Small intestine (tissue), 7 donors: ENCODE data around the gene RPGRIP1L. TPM values are rescaled to one million over a fixed set of nuclear protein-coding genes. Genes with fewer than 3 reads are reported as not detected.
"Not testable (repeated sequence)": the region's sequence is repeated elsewhere in the genome, so short reads cannot be mapped to it uniquely, and the experiment has no call there.

Source experiments
- DNase-seq, 2 donors: peaks; one replicate each; pipeline versions ENCODE4 v3.0.0 to v3.0.0-alpha.2; 2013
- FAIRE-seq: peaks from 2 replicates; lab custom pipeline; 2012; peaks lifted over from hg19 to GRCh38; lab: Jason Lieb, UNC
- H3K27ac ChIP-seq, 3 donors: one replicate each; pipeline ENCODE4 v1.5.1; 2013; ENCODE audit warnings: low read length in 2 of 3, mild to moderate bottlenecking in 2 of 3, control low read depth in 1 of 3, inconsistent platforms in 1 of 3, low read depth in 1 of 3, moderate library complexity in 1 of 3
- H3K27me3 ChIP-seq, 3 donors: one replicate each; pipeline ENCODE4 v1.6.1; 2013; ENCODE audit warnings: low read length in 3 of 3, inconsistent platforms in 1 of 3; ENCODE audit not compliant: control insufficient read depth in 3 of 3, insufficient read depth in 3 of 3
- H3K36me3 ChIP-seq, 3 donors: one replicate each; pipeline ENCODE4 v1.6.1; 2013; ENCODE audit warnings: low read length in 3 of 3, inconsistent platforms in 1 of 3, low read depth in 1 of 3, mild to moderate bottlenecking in 1 of 3, moderate library complexity in 1 of 3; ENCODE audit not compliant: control insufficient read depth in 3 of 3, insufficient read depth in 2 of 3
- H3K4me1 ChIP-seq, 3 donors: one replicate each; pipeline ENCODE4 v1.6.1; 2013; ENCODE audit warnings: low read length in 2 of 3, inconsistent platforms in 1 of 3, low read depth in 1 of 3, mild to moderate bottlenecking in 1 of 3, moderate library complexity in 1 of 3; ENCODE audit not compliant: control insufficient read depth in 3 of 3, insufficient read depth in 2 of 3
- H3K4me3 ChIP-seq, 3 donors: one replicate each; pipeline ENCODE4 v1.5.1; 2013; ENCODE audit warnings: low read length in 3 of 3, control low read depth in 1 of 3, inconsistent platforms in 1 of 3, low read depth in 1 of 3, mild to moderate bottlenecking in 1 of 3, moderate library complexity in 1 of 3
- H3K9me3 ChIP-seq, 2 donors: one replicate each; pipeline ENCODE4 v1.6.1; 2013; ENCODE audit warnings: low read depth in 1 of 2, low read length in 1 of 2; ENCODE audit not compliant: control insufficient read depth in 2 of 2, insufficient read depth in 1 of 2
- WGBS, 3 donors: extraction: QIAGEN DNeasy Blood & Tissue Kit; methylation state at CpG; one replicate each; pipeline ENCODE4 v1.1.7; 2013; 5-methylcytosine and 5-hydroxymethylcytosine counted together
- polyA plus RNA-seq, 4 donors: library from polyadenylated mRNA; stranded (reverse) in 3 of 4; unstranded in 1 of 4; fragments of 200-250 nt in 3 of 4; fragments of 120-200 nt in 1 of 4; gene quantifications; one replicate each; pipeline versions ENCODE4 v1.2.1 to v1.2.3, GENCODE V29; 2013
- donor health status: healthy with polysubstance abuse.
- donor health status: control.
- donor health status: control.
- donor health status: Bipolar disorder and iron deficiency.
- donor health status: healthy.

The RPGRIP1L gene
- polyA plus RNA-seq, 4 donors, result under 0.01 to 4.5 (median 1.0) TPM

DNA sequence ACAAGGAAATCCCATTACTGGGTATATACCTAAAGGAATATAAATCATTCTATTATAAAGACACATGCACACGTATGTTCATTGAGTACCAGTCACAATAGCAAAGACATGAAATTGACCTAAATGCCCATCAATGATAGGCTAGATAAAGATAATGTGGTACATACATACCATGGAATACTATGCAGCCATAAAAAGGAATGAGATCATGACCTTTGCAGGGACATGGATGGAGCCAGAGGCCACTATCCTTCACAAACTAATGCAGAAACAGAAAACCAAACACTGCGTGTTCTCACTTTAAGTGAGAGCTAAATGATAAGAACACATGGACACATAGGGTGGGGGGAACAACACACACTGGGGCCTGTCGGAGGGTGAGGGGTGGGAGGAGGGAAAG lies 18.3 kb downstream of the RPGRIP1L start:
- DNase-seq, H3K27ac ChIP-seq, H3K9me3 ChIP-seq, H3K27me3 ChIP-seq, H3K4me3 ChIP-seq, H3K4me1 ChIP-seq, H3K36me3 ChIP-seq, FAIRE-seq: not testable (repeated sequence)
- 96 to 97% (median 96%) methylated on average over 3 of the region's 3 CpGs for WGBS, 3 donors

DNA sequence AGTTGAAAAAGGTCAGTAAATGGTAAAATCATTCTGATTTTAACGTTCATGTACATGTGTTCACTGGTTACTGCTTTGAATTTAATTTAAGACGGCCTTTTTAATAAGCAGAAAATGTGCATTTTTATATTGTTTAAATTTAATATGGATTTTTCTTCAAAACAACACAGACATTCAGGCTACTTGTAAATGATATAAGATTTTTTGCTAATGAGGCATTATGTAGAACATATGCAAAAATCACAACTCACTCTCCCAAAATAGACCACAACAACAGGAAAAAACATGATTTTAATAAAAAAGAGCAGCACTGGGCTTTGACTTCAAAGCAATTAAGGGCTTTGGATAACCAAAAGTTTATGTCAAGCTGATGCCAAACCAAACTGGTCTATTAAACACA lies 22.3 kb downstream of the RPGRIP1L start:
- Histone ChIP-seq H3K27ac (no peak overlapping the region), H3K9me3 (peaks cover 0 to 3% of the 10 kb centered on the region in 2 donors), H3K4me1 (no peaks in the 10 kb centered on the region), H3K36me3 (no peaks in the 10 kb centered on the region), H3K27me3 (no peaks in the 10 kb centered on the region), H3K4me3 (no peak overlapping the region)
- FAIRE-seq (no peak), DNase-seq (no peak)
- WGBS, 3 donors, result 68% methylated on average over 2 of the region's 2 CpGs

DNA sequence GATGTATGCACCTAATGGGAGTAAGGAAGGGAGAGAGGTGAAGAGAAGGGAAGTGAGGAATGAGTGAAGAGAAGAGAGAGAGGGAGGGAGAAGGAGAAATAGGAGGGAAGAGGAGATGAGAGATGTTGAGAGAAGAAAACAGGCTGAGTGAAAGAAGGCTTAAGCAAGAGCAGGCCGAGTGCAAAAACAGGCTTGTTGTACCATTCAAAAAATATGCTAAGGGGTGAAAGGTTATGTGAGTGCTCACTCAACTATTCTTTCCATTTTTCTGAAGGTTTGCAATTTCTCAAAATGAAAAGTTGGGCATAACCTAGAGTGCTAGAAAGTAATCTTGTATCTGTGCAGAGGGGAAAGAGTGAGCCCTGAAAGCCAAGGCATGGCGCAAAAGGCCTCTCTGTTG lies 22.9 kb downstream of the RPGRIP1L start:
- H3K4me3 ChIP-seq, result no peak overlapping the region
- peaks cover 0 to 3% of the 10 kb centered on the region in 2 donors for H3K9me3 ChIP-seq
- H3K27ac ChIP-seq, result no peak overlapping the region
- WGBS, 3 donors, result 90 to 98% (median 91%) methylated on average over 2 of the region's 2 CpGs
- no peak for FAIRE-seq
- H3K36me3 ChIP-seq, result no peaks in the 10 kb centered on the region
- no peaks in the 10 kb centered on the region for H3K27me3 ChIP-seq
- no peaks in the 10 kb centered on the region for H3K4me1 ChIP-seq
- DNase-seq, result no peak

DNA sequence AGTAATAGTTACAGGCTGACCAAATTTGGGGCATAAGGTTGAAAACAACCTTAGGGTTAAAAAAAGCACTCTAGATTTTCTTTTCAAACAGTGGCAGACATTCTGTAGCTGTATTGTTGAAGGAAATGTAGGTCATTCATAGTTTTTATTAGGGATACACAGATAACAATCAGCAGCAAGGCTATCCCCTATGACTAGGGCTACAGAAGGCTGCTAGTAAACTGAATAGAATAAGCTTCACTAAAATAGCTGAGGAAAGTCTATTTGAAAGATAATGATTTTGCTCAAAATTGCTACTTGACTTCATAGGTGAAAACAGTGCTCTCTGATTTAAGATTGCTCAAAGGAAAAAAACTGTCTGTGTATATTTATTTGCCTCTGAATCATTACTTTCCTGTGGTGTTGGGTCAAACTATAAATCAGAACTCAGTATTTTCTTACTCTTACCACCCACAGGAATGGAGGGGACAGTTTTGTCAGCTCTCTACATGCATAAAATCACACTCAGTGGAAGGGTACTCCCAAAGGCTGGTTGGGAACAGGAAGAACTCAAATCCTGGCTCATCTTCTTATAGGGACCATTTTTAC lies 24.8 kb downstream of the RPGRIP1L start:
- Histone ChIP-seq H3K9me3 (no peaks in the 10 kb centered on the region), H3K4me1 (no peaks in the 10 kb centered on the region), H3K27me3 (no peaks in the 10 kb centered on the region), H3K4me3 (no peak overlapping the region), H3K27ac (no peak overlapping the region), H3K36me3 (peaks cover 0 to 2% (median 0%) of the 10 kb centered on the region in 3 donors)
- DNase-seq (no peak), FAIRE-seq (no peak)

GRCh38 chr16:53678155-53678554 lies 25.5 kb downstream of the RPGRIP1L start:
- H3K27ac ChIP-seq, result no peak overlapping the region
- H3K36me3 ChIP-seq, result peaks cover 0 to 2% (median 0%) of the 10 kb centered on the region in 3 donors
- H3K4me1 ChIP-seq, result no peaks in the 10 kb centered on the region
- no peaks in the 10 kb centered on the region for H3K9me3 ChIP-seq
- H3K4me3 ChIP-seq, result no peak overlapping the region
- no peaks in the 10 kb centered on the region for H3K27me3 ChIP-seq
- DNase-seq, result no peak
- WGBS, 3 donors, result 96 to 100% (median 97%) methylated on average over 1 of the region's 1 CpG
- no peak for FAIRE-seq

- Histone ChIP-seq H3K36me3 (peaks cover 0 to 2% (median 0%) of the 10 kb centered on the region in 3 donors), H3K9me3 (no peaks in the 10 kb centered on the region), H3K4me1 (no peaks in the 10 kb centered on the region), H3K27ac (no peak overlapping the region), H3K27me3 (no peaks in the 10 kb centered on the region), H3K4me3 (no peak overlapping the region)
- DNase-seq (no peak), FAIRE-seq (no peak)
- WGBS, 3 donors, result 97 to 99% (median 98%) methylated on average over 4 of the region's 4 CpGs
These were observed 30.5 kb downstream of the RPGRIP1L start for GRCh38 chr16:53673189-53673588.

DNA sequence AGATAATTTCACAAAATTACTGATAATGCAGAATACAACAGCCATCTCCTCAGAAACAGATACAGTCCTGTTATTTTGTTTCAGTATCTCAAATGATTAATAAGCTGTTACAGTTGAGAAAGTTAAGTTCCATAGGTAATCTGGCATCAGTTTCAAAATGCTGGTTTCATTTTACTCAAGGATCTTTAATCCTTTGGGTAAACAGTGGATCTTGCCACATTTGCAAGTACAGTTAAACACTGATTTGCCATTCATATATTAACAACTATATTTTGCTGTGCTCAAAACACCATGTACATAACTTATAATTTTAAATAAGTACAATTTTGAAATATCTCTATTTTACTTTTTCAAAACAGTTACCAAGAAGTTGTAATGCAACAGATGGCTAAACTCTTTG lies 31.2 kb downstream of the RPGRIP1L start:
- no peaks in the 10 kb centered on the region for H3K27me3 ChIP-seq

GRCh38 chr16:53668869-53669268 lies 34.8 kb downstream of the RPGRIP1L start:
- Histone ChIP-seq H3K4me1 (no peaks in the 10 kb centered on the region), H3K36me3 (no peaks in the 10 kb centered on the region), H3K27ac (no peak overlapping the region), H3K9me3 (no peaks in the 10 kb centered on the region), H3K27me3 (no peaks in the 10 kb centered on the region), H3K4me3 (no peak overlapping the region)
- DNase-seq, result no peak
- WGBS, 3 donors, result 82 to 91% (median 88%) methylated on average over 2 of the region's 2 CpGs
- peak; percentile 41 for FAIRE-seq

More for the DNA sequence above, 31.2 kb downstream of the RPGRIP1L start:
- Histone ChIP-seq H3K36me3 (peaks cover 0 to 2% (median 0%) of the 10 kb centered on the region in 3 donors), H3K27ac (no peak overlapping the region), H3K4me1 (no peaks in the 10 kb centered on the region), H3K9me3 (no peaks in the 10 kb centered on the region), H3K4me3 (no peak overlapping the region)
- FAIRE-seq (no peak), DNase-seq (no peak)

- Histone ChIP-seq H3K9me3 (no peaks in the 10 kb centered on the region), H3K27ac (no peak overlapping the region), H3K27me3 (no peaks in the 10 kb centered on the region), H3K4me3 (no peak overlapping the region), H3K36me3 (no peaks in the 10 kb centered on the region), H3K4me1 (no peaks in the 10 kb centered on the region)
- WGBS, 3 donors, result 91 to 96% (median 94%) methylated on average over 3 of the region's 3 CpGs
- FAIRE-seq, result no peak
- DNase-seq, result no peak
These were observed 36.8 kb downstream of the RPGRIP1L start for GRCh38 chr16:53666786-53667415.
